ENCODE data around the gene CGNL1. TPM values are rescaled to one million over a fixed set of nuclear protein-coding genes. Genes with fewer than 3 reads are reported as not detected.
A peak's percentile ranks its signal among the peaks of the same experiment; 100 is the strongest.

CGNL1 gene
- total RNA-seq, 1 experiment from 2014 or later, result 34.6 TPM

DNA sequence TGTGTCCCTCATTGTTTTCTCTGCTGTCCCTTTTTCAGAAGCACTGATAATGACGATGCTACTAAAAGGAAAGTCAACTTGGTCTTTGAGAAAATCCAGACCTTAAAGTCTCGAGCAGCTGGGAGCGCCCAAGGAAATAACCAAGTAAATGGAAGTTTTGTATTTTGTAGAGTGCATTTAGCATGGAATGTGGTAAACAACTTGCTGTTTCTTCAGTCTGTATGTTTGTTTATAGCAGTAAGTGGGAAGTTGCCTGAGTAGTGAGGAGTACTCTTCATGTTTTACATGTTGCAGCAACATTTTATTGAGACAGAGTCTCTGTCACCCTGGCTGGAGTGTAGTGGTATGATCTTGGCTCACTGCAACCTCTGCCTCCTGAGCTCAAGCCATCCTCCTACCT lies 66.0 kb downstream of the CGNL1 start:
- H3K27me3 Mint-ChIP-seq (ENCODE audit: low read depth), result no peaks in the 10 kb centered on the region
- Histone ChIP-seq H3K27me3 (ENCODE audit: insufficient read depth, low read length) (no peaks in the 10 kb centered on the region), H3K4ac (ENCODE audit: low read depth, low read length) (no peak overlapping the region), H2BK5ac (ENCODE audit: insufficient read length, low read length) (no peak overlapping the region), H2BK15ac (ENCODE audit: low read depth, low read length) (no peak overlapping the region), H3K18ac (ENCODE audit: insufficient read length, low read depth, low read length) (no peak overlapping the region), H3K56ac (ENCODE audit: insufficient read length, low read depth, low read length) (no peak overlapping the region), H4K20me1 (ENCODE audit: control insufficient read depth, insufficient read depth, insufficient read length) (no peaks in the 10 kb centered on the region), H3K23me2 (ENCODE audit: insufficient read length, low read depth, low read length, poor library complexity, severe bottlenecking) (no peaks in the 10 kb centered on the region), H3K79me1 (ENCODE audit: insufficient read depth, low read depth, low read length, poor library complexity, severe bottlenecking) (no peaks in the 10 kb centered on the region), H3K14ac (ENCODE audit: insufficient read depth, low read length) (no peak overlapping the region), H2BK12ac (ENCODE audit: insufficient read length, low read depth, low read length) (no peak overlapping the region), H3K79me2 (ENCODE audit: insufficient read depth, low read length) (no peaks in the 10 kb centered on the region), H2AFZ (ENCODE audit: low read length) (no peak overlapping the region), H2AK5ac (ENCODE audit: insufficient read length, low read length) (no peak overlapping the region), H2BK120ac (ENCODE audit: low read depth, low read length, poor library complexity, severe bottlenecking) (no peak overlapping the region), H4K5ac (ENCODE audit: insufficient read length, low read depth, low read length) (no peak overlapping the region), H3K4me2 (ENCODE audit: insufficient read depth, insufficient read length, low read length) (no peak overlapping the region), H3K27ac (ENCODE audit: insufficient read length, low read depth, low read length) (no peak overlapping the region), H3K9ac (ENCODE audit: extremely low read depth, insufficient read length, low read length) (no peak overlapping the region), H3T11ph (ENCODE audit: low read length) (no peak overlapping the region), H2BK20ac (ENCODE audit: low read depth, low read length, poor library complexity, severe bottlenecking) (no peak overlapping the region), H3K4me1 (ENCODE audit: insufficient read depth, low read length) (no peaks in the 10 kb centered on the region), H3K9me3 (ENCODE audit: control insufficient read depth, low read depth, low read length) (no peaks in the 10 kb centered on the region), H3K23ac (ENCODE audit: insufficient read length, low read depth, low read length) (no peak overlapping the region), H4K8ac (replicated peaks; ENCODE audit: insufficient read length, low read depth, low read length) (no peak overlapping the region), H4K91ac (ENCODE audit: insufficient read length, low read depth, low read length) (no peak overlapping the region)
- no peaks in the 10 kb centered on the region for H3K9me3 Mint-ChIP-seq
- H3K4me1 Mint-ChIP-seq, result peaks cover 31 to 40% of the 10 kb centered on the region in 2 experiments
- no peak overlapping the region for H3K4me3 Mint-ChIP-seq
- TF ChIP-seq, protein P1, sequence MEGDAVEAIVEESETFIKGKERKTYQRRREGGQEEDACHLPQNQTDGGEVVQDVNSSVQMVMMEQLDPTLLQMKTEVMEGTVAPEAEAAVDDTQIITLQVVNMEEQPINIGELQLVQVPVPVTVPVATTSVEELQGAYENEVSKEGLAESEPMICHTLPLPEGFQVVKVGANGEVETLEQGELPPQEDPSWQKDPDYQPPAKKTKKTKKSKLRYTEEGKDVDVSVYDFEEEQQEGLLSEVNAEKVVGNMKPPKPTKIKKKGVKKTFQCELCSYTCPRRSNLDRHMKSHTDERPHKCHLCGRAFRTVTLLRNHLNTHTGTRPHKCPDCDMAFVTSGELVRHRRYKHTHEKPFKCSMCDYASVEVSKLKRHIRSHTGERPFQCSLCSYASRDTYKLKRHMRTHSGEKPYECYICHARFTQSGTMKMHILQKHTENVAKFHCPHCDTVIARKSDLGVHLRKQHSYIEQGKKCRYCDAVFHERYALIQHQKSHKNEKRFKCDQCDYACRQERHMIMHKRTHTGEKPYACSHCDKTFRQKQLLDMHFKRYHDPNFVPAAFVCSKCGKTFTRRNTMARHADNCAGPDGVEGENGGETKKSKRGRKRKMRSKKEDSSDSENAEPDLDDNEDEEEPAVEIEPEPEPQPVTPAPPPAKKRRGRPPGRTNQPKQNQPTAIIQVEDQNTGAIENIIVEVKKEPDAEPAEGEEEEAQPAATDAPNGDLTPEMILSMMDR (conservative IDR thresholded peaks at IDR 0.05), result no peak
- no CpG with 5 or more reads among the region's 3 CpGs for WGBS (ENCODE audit: extremely low coverage, insufficient read length, low lambda C conversion rate)
- no peak for DNase-seq
- peak overlapping the region in 1 of 3 experiments; percentile 30; a peak in 1 of 7 replicates for H3K27ac Mint-ChIP-seq
- peaks cover 18 to 41% (median 38%) of the 10 kb centered on the region in 3 experiments for H3K36me3 Mint-ChIP-seq (ENCODE audit: insufficient read depth in 1 of 3, low read depth in 3 of 3)
